ENCODE data around the gene SELENON. TPM values are rescaled to one million over a fixed set of nuclear protein-coding genes. Genes with fewer than 3 reads are reported as not detected.
A peak's percentile ranks its signal among the peaks of the same experiment; 100 is the strongest.

The SELENON gene
- 22.8 and 31.9 TPM in 2 replicates for total RNA-seq (2014; rRNA removed; shearing (Covaris generic))

GRCh38 chr1:25799935-25800702 is at the start of gene SELENON:
SELENON (plus strand) TSS chr1:25800193; CDS start chr1:25800231, 38 bp downstream.
- in situ Hi-C loops (cut with HindIII; ENCODE audit: low sequenced_read_pairs): no loop called here
- DNase-seq (ENCODE audit: low spot score): peak; percentile 37

- in situ Hi-C loops (cut with HindIII; ENCODE audit: low sequenced_read_pairs): no loop called here
- DNase-seq (ENCODE audit: low spot score): no peak
Observed at GRCh38 chr1:25750923-25751605, 48.9 kb upstream of the SELENON start.

- in situ Hi-C loops (cut with HindIII; ENCODE audit: low sequenced_read_pairs): no loop called here
- peak; percentile 53 for DNase-seq (ENCODE audit: low spot score)
Observed at GRCh38 chr1:25754470-25755181, 45.4 kb upstream of the SELENON start.

- peak; percentile 72 for DNase-seq (ENCODE audit: low spot score)
- in situ Hi-C loops (cut with HindIII; ENCODE audit: low sequenced_read_pairs): no loop called here
Observed at GRCh38 chr1:25755475-25756125, 44.4 kb upstream of the SELENON start.

GRCh38 chr1:25756215-25756614 is 43.8 kb upstream of the SELENON start:
- in situ Hi-C loops (cut with HindIII; ENCODE audit: low sequenced_read_pairs): no loop called here
- DNase-seq (ENCODE audit: low spot score): no peak

- DNase-seq (ENCODE audit: low spot score): no peak
- in situ Hi-C loops (cut with HindIII; ENCODE audit: low sequenced_read_pairs): no loop called here
Observed at GRCh38 chr1:25757151-25757845, 42.7 kb upstream of the SELENON start.

- in situ Hi-C loops (cut with HindIII; ENCODE audit: low sequenced_read_pairs): no loop called here
- no peak for DNase-seq (ENCODE audit: low spot score)
Observed at GRCh38 chr1:25757846-25758185, 42.2 kb upstream of the SELENON start.

- in situ Hi-C loops (cut with HindIII; ENCODE audit: low sequenced_read_pairs): no loop called here
- DNase-seq (ENCODE audit: low spot score): peak; percentile 74
Observed at GRCh38 chr1:25758466-25759070, 41.4 kb upstream of the SELENON start.

- in situ Hi-C loops (cut with HindIII; ENCODE audit: low sequenced_read_pairs): no loop called here
Observed at GRCh38 chr1:25760122-25760719, 39.8 kb upstream of the SELENON start.

GRCh38 chr1:25760871-25761270 is 39.1 kb upstream of the SELENON start:
- DNase-seq (ENCODE audit: low spot score): peak; percentile 59
- in situ Hi-C loops (cut with HindIII; ENCODE audit: low sequenced_read_pairs): no loop called here

More at GRCh38 chr1:25760122-25760719, 39.8 kb upstream of the SELENON start:
- peak; percentile 70 for DNase-seq (ENCODE audit: low spot score)

- in situ Hi-C loops (cut with HindIII; ENCODE audit: low sequenced_read_pairs): no loop called here
- DNase-seq (ENCODE audit: low spot score): no peak
Observed at GRCh38 chr1:25763493-25763892, 36.5 kb upstream of the SELENON start.

- no peak for DNase-seq (ENCODE audit: low spot score)
- in situ Hi-C loops (cut with HindIII; ENCODE audit: low sequenced_read_pairs): no loop called here
Observed at GRCh38 chr1:25765136-25765922, 34.7 kb upstream of the SELENON start.

GRCh38 chr1:25765923-25766589 is 33.9 kb upstream of the SELENON start:
- in situ Hi-C loops (cut with HindIII; ENCODE audit: low sequenced_read_pairs): no loop called here
- DNase-seq (ENCODE audit: low spot score): no peak

GRCh38 chr1:25766721-25767436 is 33.1 kb upstream of the SELENON start:
- DNase-seq (ENCODE audit: low spot score): peak; percentile 82
- in situ Hi-C loops (cut with HindIII; ENCODE audit: low sequenced_read_pairs): no loop called here

GRCh38 chr1:25767437-25767770 is 32.6 kb upstream of the SELENON start:
- no peak for DNase-seq (ENCODE audit: low spot score)
- in situ Hi-C loops (cut with HindIII; ENCODE audit: low sequenced_read_pairs): no loop called here

- no peak for DNase-seq (ENCODE audit: low spot score)
- in situ Hi-C loops (cut with HindIII; ENCODE audit: low sequenced_read_pairs): no loop called here
Observed at GRCh38 chr1:25768999-25769398, 31.0 kb upstream of the SELENON start.

All from G401 (cell line).